ENCODE data around the gene CLDN6. TPM values are rescaled to one million over a fixed set of nuclear protein-coding genes. Genes with fewer than 3 reads are reported as not detected.

The CLDN6 gene
- total and polyA plus RNA-seq, 2 of the 13 experiments (the other 11 are each of a cell fraction or from before 2014, with no cell fraction given) = 5.9 to 7.6 TPM

DNA sequence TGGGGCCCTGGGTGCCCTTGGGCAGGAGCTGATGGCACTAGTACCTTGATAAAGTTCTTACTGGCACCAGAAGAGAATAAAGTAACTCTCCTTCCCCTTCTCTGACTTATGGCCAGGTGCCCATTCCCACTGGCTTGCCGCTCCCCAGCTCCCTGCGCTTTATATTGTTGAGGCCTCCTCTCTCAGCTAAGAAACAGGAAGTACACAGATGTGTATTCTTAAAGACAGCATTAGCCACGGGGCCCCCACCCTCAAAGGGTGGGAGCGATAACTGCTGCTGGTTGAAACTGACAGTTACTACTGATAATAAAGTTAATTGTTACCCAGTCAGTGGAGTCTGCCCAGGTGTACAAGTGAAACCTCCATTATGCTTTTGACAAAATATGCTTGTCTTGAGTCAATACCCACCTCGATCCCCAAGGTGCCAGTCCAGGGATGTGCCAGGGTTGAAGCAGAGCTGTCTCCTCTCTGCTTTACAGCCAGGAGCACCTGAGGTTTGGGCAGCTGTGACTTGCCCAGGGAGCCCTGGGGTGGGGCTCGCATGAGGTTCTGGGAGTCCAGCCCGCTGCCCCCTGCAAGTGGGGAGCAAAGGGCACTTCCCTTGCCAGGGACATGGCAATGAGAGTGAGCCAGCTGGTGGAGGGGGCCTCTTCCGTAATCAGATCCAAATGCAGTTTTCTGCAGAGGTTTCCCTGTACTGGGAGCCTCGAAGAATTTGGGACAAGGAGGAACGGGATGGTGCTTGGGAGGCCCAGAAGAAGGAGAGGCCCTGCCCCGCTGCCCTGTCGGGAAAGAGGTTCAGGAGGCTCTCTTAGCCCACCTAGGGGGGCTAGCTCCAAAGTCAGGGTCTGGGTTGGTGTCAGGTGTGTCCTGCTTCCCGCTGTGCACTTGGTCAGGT is 10.7 kb downstream of the CLDN6 start:
- ChIA-PET POLR2A (interaction anchor here (0.8 to 14.2 kb wide), 5 partner anchors 15 to 124 kb away, joined by 3 to 750 read pairs (median 4); partner anchors contain the start of genes CLDN6, FLYWCH2, HCFC1R1 and IL32), CTCF (ENCODE audit: low intra/inter-chr PET ratio, low total read pairs) (no interaction called here)
- H3K4me1 ChIP-seq (ENCODE audit: insufficient read depth, low read length) = peaks cover 72% of the 10 kb centered on the region
- DNase-seq (ENCODE audit: low spot score) (no peak), ATAC-seq (0 out of 3 replicates have a peak, but pooled peaks have one; percentile 1), FAIRE-seq (peak; percentile 4)
- no peaks in the 10 kb centered on the region for H3K9me3 ChIP-seq (ENCODE audit: low read length)
- intact Hi-C loops (cut with micrococcal nuclease; ENCODE audit: unreplicated experiment) (no loop called here), in situ Hi-C loops (cut with HindIII; ENCODE audit: extremely low pct_ligation_motif_present, low pct_unique_long_range_greater_than_20kb) (no loop called here)
- peak overlapping the region in 1 of 3 experiments; percentile 59; a peak in 2 of 6 replicates for H3K4me3 ChIP-seq (replicated peaks in 1 of 3; ENCODE audit: insufficient read depth in 1 of 3, low read depth in 2 of 3, low read length in 3 of 3)
- H3K9ac ChIP-seq (ENCODE audit: insufficient read depth, low read depth, low read length) = peak overlapping the region; percentile 59
- peaks cover 3 to 10% of the 10 kb centered on the region in 2 experiments; a peak in 4 of 5 replicates for H3K27me3 ChIP-seq (ENCODE audit: control insufficient read depth in 1 of 2, insufficient read depth in 2 of 2, low read length in 2 of 2)
- 35% methylated on average over 11 of the region's 13 CpGs for WGBS (ENCODE audit: low lambda C conversion rate)
- no peaks in the 10 kb centered on the region for H4K20me1 ChIP-seq (ENCODE audit: insufficient read depth, low read length)
- BruUV-seq (replicated peaks) = TSS peak; percentile 43
- H3K79me2 ChIP-seq (ENCODE audit: insufficient read depth, low read length) = no peaks in the 10 kb centered on the region
- peak overlapping the region; percentile 68 for H3K4me2 ChIP-seq (ENCODE audit: low read depth, low read length)
- H3K27ac ChIP-seq (ENCODE audit: extremely low read length, insufficient read depth, low read length) = peak overlapping the region; percentile 84
- no peak overlapping the region for H2AFZ ChIP-seq (ENCODE audit: low read length)
- no peaks in the 10 kb centered on the region for H3K36me3 ChIP-seq (replicated peaks in 1 of 2; ENCODE audit: control insufficient read depth in 1 of 2, insufficient read depth in 2 of 2, low read length in 2 of 2)
- TF ChIP-seq HNF4A (CRISPR knock-in tag; IDR thresholded peaks at IDR 0.05) = peak; percentile 67
- TF ChIP-seq, protein P1, sequence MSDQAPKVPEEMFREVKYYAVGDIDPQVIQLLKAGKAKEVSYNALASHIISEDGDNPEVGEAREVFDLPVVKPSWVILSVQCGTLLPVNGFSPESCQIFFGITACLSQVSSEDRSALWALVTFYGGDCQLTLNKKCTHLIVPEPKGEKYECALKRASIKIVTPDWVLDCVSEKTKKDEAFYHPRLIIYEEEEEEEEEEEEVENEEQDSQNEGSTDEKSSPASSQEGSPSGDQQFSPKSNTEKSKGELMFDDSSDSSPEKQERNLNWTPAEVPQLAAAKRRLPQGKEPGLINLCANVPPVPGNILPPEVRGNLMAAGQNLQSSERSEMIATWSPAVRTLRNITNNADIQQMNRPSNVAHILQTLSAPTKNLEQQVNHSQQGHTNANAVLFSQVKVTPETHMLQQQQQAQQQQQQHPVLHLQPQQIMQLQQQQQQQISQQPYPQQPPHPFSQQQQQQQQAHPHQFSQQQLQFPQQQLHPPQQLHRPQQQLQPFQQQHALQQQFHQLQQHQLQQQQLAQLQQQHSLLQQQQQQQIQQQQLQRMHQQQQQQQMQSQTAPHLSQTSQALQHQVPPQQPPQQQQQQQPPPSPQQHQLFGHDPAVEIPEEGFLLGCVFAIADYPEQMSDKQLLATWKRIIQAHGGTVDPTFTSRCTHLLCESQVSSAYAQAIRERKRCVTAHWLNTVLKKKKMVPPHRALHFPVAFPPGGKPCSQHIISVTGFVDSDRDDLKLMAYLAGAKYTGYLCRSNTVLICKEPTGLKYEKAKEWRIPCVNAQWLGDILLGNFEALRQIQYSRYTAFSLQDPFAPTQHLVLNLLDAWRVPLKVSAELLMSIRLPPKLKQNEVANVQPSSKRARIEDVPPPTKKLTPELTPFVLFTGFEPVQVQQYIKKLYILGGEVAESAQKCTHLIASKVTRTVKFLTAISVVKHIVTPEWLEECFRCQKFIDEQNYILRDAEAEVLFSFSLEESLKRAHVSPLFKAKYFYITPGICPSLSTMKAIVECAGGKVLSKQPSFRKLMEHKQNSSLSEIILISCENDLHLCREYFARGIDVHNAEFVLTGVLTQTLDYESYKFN (CRISPR knock-in tag; conservative IDR thresholded peaks at IDR 0.05) = peak; percentile 72
- no peak for TF ChIP-seq ZNF816 (CRISPR knock-in tag; IDR thresholded peaks at IDR 0.05; ENCODE audit: borderline replicate concordance)
- TF ChIP-seq ZEB1 (IDR thresholded peaks at IDR 0.05; ENCODE audit: insufficient replicate concordance, low read depth) = peak; percentile 39
- TF ChIP-seq, protein P2, sequence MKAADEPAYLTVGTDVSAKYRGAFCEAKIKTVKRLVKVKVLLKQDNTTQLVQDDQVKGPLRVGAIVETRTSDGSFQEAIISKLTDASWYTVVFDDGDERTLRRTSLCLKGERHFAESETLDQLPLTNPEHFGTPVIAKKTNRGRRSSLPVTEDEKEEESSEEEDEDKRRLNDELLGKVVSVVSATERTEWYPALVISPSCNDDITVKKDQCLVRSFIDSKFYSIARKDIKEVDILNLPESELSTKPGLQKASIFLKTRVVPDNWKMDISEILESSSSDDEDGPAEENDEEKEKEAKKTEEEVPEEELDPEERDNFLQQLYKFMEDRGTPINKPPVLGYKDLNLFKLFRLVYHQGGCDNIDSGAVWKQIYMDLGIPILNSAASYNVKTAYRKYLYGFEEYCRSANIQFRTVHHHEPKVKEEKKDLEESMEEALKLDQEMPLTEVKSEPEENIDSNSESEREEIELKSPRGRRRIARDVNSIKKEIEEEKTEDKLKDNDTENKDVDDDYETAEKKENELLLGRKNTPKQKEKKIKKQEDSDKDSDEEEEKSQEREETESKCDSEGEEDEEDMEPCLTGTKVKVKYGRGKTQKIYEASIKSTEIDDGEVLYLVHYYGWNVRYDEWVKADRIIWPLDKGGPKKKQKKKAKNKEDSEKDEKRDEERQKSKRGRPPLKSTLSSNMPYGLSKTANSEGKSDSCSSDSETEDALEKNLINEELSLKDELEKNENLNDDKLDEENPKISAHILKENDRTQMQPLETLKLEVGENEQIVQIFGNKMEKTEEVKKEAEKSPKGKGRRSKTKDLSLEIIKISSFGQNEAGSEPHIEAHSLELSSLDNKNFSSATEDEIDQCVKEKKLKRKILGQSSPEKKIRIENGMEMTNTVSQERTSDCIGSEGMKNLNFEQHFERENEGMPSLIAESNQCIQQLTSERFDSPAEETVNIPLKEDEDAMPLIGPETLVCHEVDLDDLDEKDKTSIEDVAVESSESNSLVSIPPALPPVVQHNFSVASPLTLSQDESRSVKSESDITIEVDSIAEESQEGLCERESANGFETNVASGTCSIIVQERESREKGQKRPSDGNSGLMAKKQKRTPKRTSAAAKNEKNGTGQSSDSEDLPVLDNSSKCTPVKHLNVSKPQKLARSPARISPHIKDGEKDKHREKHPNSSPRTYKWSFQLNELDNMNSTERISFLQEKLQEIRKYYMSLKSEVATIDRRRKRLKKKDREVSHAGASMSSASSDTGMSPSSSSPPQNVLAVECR (CRISPR knock-in tag; IDR thresholded peaks at IDR 0.05; ENCODE audit: borderline replicate concordance) = peak; percentile 16; the same call in 1 of the 2 replicates
- TF ChIP-seq ETV5 (CRISPR knock-in tag; IDR thresholded peaks at IDR 0.05; ENCODE audit: borderline replicate concordance) = peak; percentile 34; the same call in 1 of the 2 replicates
- 0 out of 2 replicates have a peak, but pooled peaks have one; percentile 18 for TF ChIP-seq DPF2 (CRISPR knock-in tag; IDR thresholded peaks at IDR 0.05; ENCODE audit: borderline replicate concordance, low read depth)
- no peak for TF ChIP-seq ONECUT2 (CRISPR knock-in tag; IDR thresholded peaks at IDR 0.05)
- TF ChIP-seq POLR2G (IDR thresholded peaks at IDR 0.05; ENCODE audit: low read depth, low read length) = peak; percentile 46
- no peak for TF ChIP-seq ZNF792 (CRISPR knock-in tag; IDR thresholded peaks at IDR 0.05)
- TF ChIP-seq, protein P3, sequence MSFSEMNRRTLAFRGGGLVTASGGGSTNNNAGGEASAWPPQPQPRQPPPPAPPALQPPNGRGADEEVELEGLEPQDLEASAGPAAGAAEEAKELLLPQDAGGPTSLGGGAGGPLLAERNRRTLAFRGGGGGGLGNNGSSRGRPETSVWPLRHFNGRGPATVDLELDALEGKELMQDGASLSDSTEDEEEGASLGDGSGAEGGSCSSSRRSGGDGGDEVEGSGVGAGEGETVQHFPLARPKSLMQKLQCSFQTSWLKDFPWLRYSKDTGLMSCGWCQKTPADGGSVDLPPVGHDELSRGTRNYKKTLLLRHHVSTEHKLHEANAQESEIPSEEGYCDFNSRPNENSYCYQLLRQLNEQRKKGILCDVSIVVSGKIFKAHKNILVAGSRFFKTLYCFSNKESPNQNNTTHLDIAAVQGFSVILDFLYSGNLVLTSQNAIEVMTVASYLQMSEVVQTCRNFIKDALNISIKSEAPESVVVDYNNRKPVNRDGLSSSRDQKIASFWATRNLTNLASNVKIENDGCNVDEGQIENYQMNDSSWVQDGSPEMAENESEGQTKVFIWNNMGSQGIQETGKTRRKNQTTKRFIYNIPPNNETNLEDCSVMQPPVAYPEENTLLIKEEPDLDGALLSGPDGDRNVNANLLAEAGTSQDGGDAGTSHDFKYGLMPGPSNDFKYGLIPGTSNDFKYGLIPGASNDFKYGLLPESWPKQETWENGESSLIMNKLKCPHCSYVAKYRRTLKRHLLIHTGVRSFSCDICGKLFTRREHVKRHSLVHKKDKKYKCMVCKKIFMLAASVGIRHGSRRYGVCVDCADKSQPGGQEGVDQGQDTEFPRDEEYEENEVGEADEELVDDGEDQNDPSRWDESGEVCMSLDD (CRISPR knock-in tag; IDR thresholded peaks at IDR 0.05; ENCODE audit: borderline replicate concordance) = no peak
- TF ChIP-seq SIX4 (CRISPR knock-in tag; IDR thresholded peaks at IDR 0.05) = peak; percentile 37; the same call in 1 of the 2 replicates
